Activated naive CD4-positive, alpha-beta T cell treated with anti-CD3 and anti-CD28 coated beads, Interleukin-2, amount 50 U/mL, for 24 hours (primary cell): ENCODE measurements around the gene NFIA.
A peak's percentile ranks its signal among the peaks of the same experiment; 100 is the strongest.

Source experiments
- H3K27ac Mint-ChIP-seq: one replicate; pipeline ENCODE4 v1.8.0; 2021; ENCODE audit warnings: mild to moderate bottlenecking, mixed read lengths
- H3K27me3 Mint-ChIP-seq: one replicate; pipeline ENCODE4 v1.8.0; 2021; ENCODE audit warnings: mixed read lengths
- H3K36me3 Mint-ChIP-seq: one replicate; pipeline ENCODE4 v1.8.0; 2021; ENCODE audit warnings: mixed read lengths
- H3K4me1 Mint-ChIP-seq: one replicate; pipeline ENCODE4 v1.8.0; 2021; ENCODE audit warnings: mixed read lengths
- H3K4me3 Mint-ChIP-seq: one replicate; pipeline ENCODE4 v1.8.0; 2021; ENCODE audit warnings: mild to moderate bottlenecking, mixed read lengths
- H3K9me3 Mint-ChIP-seq: one replicate; pipeline ENCODE4 v1.8.0; 2021; ENCODE audit warnings: mixed read lengths

The NFIA gene

GRCh38 chr1:61247881-61248752 is 165.8 kb downstream of the NFIA start:
- H3K27ac Mint-ChIP-seq = no peak overlapping the region
- no peaks in the 10 kb centered on the region for H3K4me1 Mint-ChIP-seq
- no peaks in the 10 kb centered on the region for H3K27me3 Mint-ChIP-seq
- H3K9me3 Mint-ChIP-seq = no peaks in the 10 kb centered on the region
- H3K4me3 Mint-ChIP-seq = no peak overlapping the region
- H3K36me3 Mint-ChIP-seq = no peaks in the 10 kb centered on the region

- peaks cover 10% of the 10 kb centered on the region for H3K4me1 Mint-ChIP-seq
- H3K4me3 Mint-ChIP-seq = no peak overlapping the region
Observed at GRCh38 chr1:61250933-61251332, 168.6 kb downstream of the NFIA start.

GRCh38 chr1:61253059-61253735 is 170.8 kb downstream of the NFIA start:
- no peak overlapping the region for H3K4me3 Mint-ChIP-seq

More at GRCh38 chr1:61250933-61251332, 168.6 kb downstream of the NFIA start:
- no peaks in the 10 kb centered on the region for H3K27me3 Mint-ChIP-seq
- no peak overlapping the region for H3K27ac Mint-ChIP-seq
- no peaks in the 10 kb centered on the region for H3K36me3 Mint-ChIP-seq
- no peaks in the 10 kb centered on the region for H3K9me3 Mint-ChIP-seq

GRCh38 chr1:61253912-61254633 is 171.7 kb downstream of the NFIA start:
- H3K27me3 Mint-ChIP-seq = no peaks in the 10 kb centered on the region

More at GRCh38 chr1:61253059-61253735, 170.8 kb downstream of the NFIA start:
- Mint-ChIP-seq H3K36me3 (no peaks in the 10 kb centered on the region), H3K27ac (no peak overlapping the region), H3K27me3 (no peaks in the 10 kb centered on the region), H3K9me3 (no peaks in the 10 kb centered on the region), H3K4me1 (peaks cover 10% of the 10 kb centered on the region)

GRCh38 chr1:61254634-61255357 is 172.4 kb downstream of the NFIA start:
- Mint-ChIP-seq H3K27me3 (no peaks in the 10 kb centered on the region), H3K4me3 (peak overlapping the region; percentile 3), H3K27ac (no peak overlapping the region)

More at GRCh38 chr1:61253912-61254633, 171.7 kb downstream of the NFIA start:
- no peak overlapping the region for H3K27ac Mint-ChIP-seq
- no peaks in the 10 kb centered on the region for H3K9me3 Mint-ChIP-seq
- no peaks in the 10 kb centered on the region for H3K36me3 Mint-ChIP-seq
- H3K4me3 Mint-ChIP-seq = no peak overlapping the region
- H3K4me1 Mint-ChIP-seq = peaks cover 10% of the 10 kb centered on the region

GRCh38 chr1:61255358-61255703 is 173.0 kb downstream of the NFIA start:
- no peak overlapping the region for H3K4me3 Mint-ChIP-seq
- no peaks in the 10 kb centered on the region for H3K36me3 Mint-ChIP-seq
- H3K27me3 Mint-ChIP-seq = no peaks in the 10 kb centered on the region
- H3K9me3 Mint-ChIP-seq = no peaks in the 10 kb centered on the region
- peaks cover 10% of the 10 kb centered on the region for H3K4me1 Mint-ChIP-seq
- H3K27ac Mint-ChIP-seq = no peak overlapping the region

More at GRCh38 chr1:61254634-61255357, 172.4 kb downstream of the NFIA start:
- peaks cover 10% of the 10 kb centered on the region for H3K4me1 Mint-ChIP-seq
- no peaks in the 10 kb centered on the region for H3K9me3 Mint-ChIP-seq
- H3K36me3 Mint-ChIP-seq = no peaks in the 10 kb centered on the region

- H3K27me3 Mint-ChIP-seq = no peaks in the 10 kb centered on the region
- H3K4me1 Mint-ChIP-seq = peaks cover 7% of the 10 kb centered on the region
- no peaks in the 10 kb centered on the region for H3K9me3 Mint-ChIP-seq
- H3K36me3 Mint-ChIP-seq = no peaks in the 10 kb centered on the region
- H3K27ac Mint-ChIP-seq = no peak overlapping the region
- H3K4me3 Mint-ChIP-seq = no peak overlapping the region
Observed at GRCh38 chr1:61259379-61260148, 177.2 kb downstream of the NFIA start.

GRCh38 chr1:61260171-61260570 is 177.8 kb downstream of the NFIA start:
- Mint-ChIP-seq H3K4me1 (peaks cover 2% of the 10 kb centered on the region), H3K27ac (no peak overlapping the region), H3K9me3 (no peaks in the 10 kb centered on the region), H3K27me3 (no peaks in the 10 kb centered on the region), H3K36me3 (no peaks in the 10 kb centered on the region), H3K4me3 (no peak overlapping the region)

GRCh38 chr1:61261595-61261994 is 179.2 kb downstream of the NFIA start:
- H3K9me3 Mint-ChIP-seq = no peaks in the 10 kb centered on the region
- no peaks in the 10 kb centered on the region for H3K4me1 Mint-ChIP-seq
- no peak overlapping the region for H3K4me3 Mint-ChIP-seq
- H3K27ac Mint-ChIP-seq = no peak overlapping the region
- H3K27me3 Mint-ChIP-seq = no peaks in the 10 kb centered on the region
- H3K36me3 Mint-ChIP-seq = no peaks in the 10 kb centered on the region

- Mint-ChIP-seq H3K36me3 (no peaks in the 10 kb centered on the region), H3K27ac (no peak overlapping the region), H3K4me1 (no peaks in the 10 kb centered on the region), H3K4me3 (no peak overlapping the region), H3K27me3 (no peaks in the 10 kb centered on the region), H3K9me3 (no peaks in the 10 kb centered on the region)
Observed at GRCh38 chr1:61263905-61264824, 181.8 kb downstream of the NFIA start.

- no peaks in the 10 kb centered on the region for H3K36me3 Mint-ChIP-seq
- no peaks in the 10 kb centered on the region for H3K9me3 Mint-ChIP-seq
- no peak overlapping the region for H3K27ac Mint-ChIP-seq
- H3K4me1 Mint-ChIP-seq = no peaks in the 10 kb centered on the region
- H3K4me3 Mint-ChIP-seq = no peak overlapping the region
- H3K27me3 Mint-ChIP-seq = no peaks in the 10 kb centered on the region
Observed at GRCh38 chr1:61264825-61265242, 182.5 kb downstream of the NFIA start.

GRCh38 chr1:61265665-61266064 is 183.3 kb downstream of the NFIA start:
- H3K9me3 Mint-ChIP-seq = no peaks in the 10 kb centered on the region
- H3K36me3 Mint-ChIP-seq = no peaks in the 10 kb centered on the region
- H3K4me1 Mint-ChIP-seq = no peaks in the 10 kb centered on the region
- no peak overlapping the region for H3K4me3 Mint-ChIP-seq
- H3K27ac Mint-ChIP-seq = no peak overlapping the region
- no peaks in the 10 kb centered on the region for H3K27me3 Mint-ChIP-seq

GRCh38 chr1:61266738-61267137 is 184.4 kb downstream of the NFIA start:
- Mint-ChIP-seq H3K36me3 (no peaks in the 10 kb centered on the region), H3K4me3 (no peak overlapping the region), H3K27ac (no peak overlapping the region), H3K27me3 (no peaks in the 10 kb centered on the region), H3K9me3 (no peaks in the 10 kb centered on the region), H3K4me1 (no peaks in the 10 kb centered on the region)
